ENCODE measurements around the gene EXTL2. TPM values are rescaled to one million over a fixed set of nuclear protein-coding genes. Genes with fewer than 3 reads are reported as not detected.

Gene EXTL2
- total RNA-seq, 1 experiment from 2014 or later = 9.8 TPM

GRCh38 chr1:100896481-100896982 is 1.9 kb upstream of the EXTL2 start:
- peak overlapping the region; percentile 85 to 93 for H3K4me3 ChIP-seq (ENCODE audit: low read depth in 2 of 2, low read length in 2 of 2)
- peaks cover 13% of the 10 kb centered on the region for H3K36me3 ChIP-seq (ENCODE audit: control insufficient read depth, insufficient read depth, low read length)
- in situ Hi-C loops (cut with HindIII; ENCODE audit: low pct_unique_long_range_greater_than_20kb, low sequenced_read_pairs) = no loop called here
- TF ChIP-seq REST (IDR thresholded peaks at IDR 0.05; ENCODE audit: insufficient read depth in 1 of 2, low read depth in 2 of 2, low read length in 1 of 2) (no peak), POLR2AphosphoS5 (IDR thresholded peaks at IDR 0.05; ENCODE audit: low read depth, low read length) (no peak), TCF7L2 (IDR thresholded peaks at IDR 0.05; ENCODE audit: low read depth, low read length) (no peak), SIN3A (IDR thresholded peaks at IDR 0.05; ENCODE audit: borderline replicate concordance, insufficient read depth, low read depth, low read length) (no peak)
- TF ChIP-seq, protein P1, sequence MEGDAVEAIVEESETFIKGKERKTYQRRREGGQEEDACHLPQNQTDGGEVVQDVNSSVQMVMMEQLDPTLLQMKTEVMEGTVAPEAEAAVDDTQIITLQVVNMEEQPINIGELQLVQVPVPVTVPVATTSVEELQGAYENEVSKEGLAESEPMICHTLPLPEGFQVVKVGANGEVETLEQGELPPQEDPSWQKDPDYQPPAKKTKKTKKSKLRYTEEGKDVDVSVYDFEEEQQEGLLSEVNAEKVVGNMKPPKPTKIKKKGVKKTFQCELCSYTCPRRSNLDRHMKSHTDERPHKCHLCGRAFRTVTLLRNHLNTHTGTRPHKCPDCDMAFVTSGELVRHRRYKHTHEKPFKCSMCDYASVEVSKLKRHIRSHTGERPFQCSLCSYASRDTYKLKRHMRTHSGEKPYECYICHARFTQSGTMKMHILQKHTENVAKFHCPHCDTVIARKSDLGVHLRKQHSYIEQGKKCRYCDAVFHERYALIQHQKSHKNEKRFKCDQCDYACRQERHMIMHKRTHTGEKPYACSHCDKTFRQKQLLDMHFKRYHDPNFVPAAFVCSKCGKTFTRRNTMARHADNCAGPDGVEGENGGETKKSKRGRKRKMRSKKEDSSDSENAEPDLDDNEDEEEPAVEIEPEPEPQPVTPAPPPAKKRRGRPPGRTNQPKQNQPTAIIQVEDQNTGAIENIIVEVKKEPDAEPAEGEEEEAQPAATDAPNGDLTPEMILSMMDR (IDR thresholded peaks at IDR 0.05) = no peak
- DNase-seq (ENCODE audit: low read depth, low spot score) = peak; percentile 4
- BruUV-seq (replicated peaks) = no TSS peak
- peak overlapping the region; percentile 88 for H3K27ac ChIP-seq (ENCODE audit: low read length)
- intact Hi-C loops (cut with micrococcal nuclease; ENCODE audit: unreplicated experiment) = no loop called here
- CTCF ChIA-PET = no interaction called here
- H3K9me3 ChIP-seq (ENCODE audit: control insufficient read depth, insufficient read depth, low read depth, low read length) = no peaks in the 10 kb centered on the region
- no peaks in the 10 kb centered on the region for H3K27me3 ChIP-seq (ENCODE audit: control insufficient read depth, insufficient read depth, low read length)
- ATAC-seq = no peak
- POLR2A ChIA-PET = no interaction called here
- peaks cover 4% of the 10 kb centered on the region; the same call in 1 of the 2 replicates for H3K4me1 ChIP-seq (ENCODE audit: control insufficient read depth, insufficient read depth, low read length)

GRCh38 chr1:100895540-100896480 is 1.2 kb upstream of the EXTL2 start, which contains the start of gene SLC30A7:
Gene SLC30A7 (plus strand): TSS chr1:100896090. CDS start chr1:100896263, 173 bp downstream.
- in situ Hi-C loops (cut with HindIII; ENCODE audit: low pct_unique_long_range_greater_than_20kb, low sequenced_read_pairs) = no loop called here
- Histone ChIP-seq H3K27ac (ENCODE audit: low read length) (peak within 1 kb of the TSS; percentile 94), H3K27me3 (ENCODE audit: control insufficient read depth, insufficient read depth, low read length) (no peaks in the 10 kb centered on the region), H3K36me3 (ENCODE audit: control insufficient read depth, insufficient read depth, low read length) (peaks cover 13% of the 10 kb centered on the region), H3K4me3 (ENCODE audit: low read depth in 2 of 2, low read length in 2 of 2) (peak within 1 kb of the TSS; percentile 85 to 93), H3K4me1 (ENCODE audit: control insufficient read depth, insufficient read depth, low read length) (peaks cover 4% of the 10 kb centered on the region; the same call in 1 of the 2 replicates), H3K9me3 (ENCODE audit: control insufficient read depth, insufficient read depth, low read depth, low read length) (no peaks in the 10 kb centered on the region)
- TSS peak; percentile 69 for BruUV-seq (replicated peaks)
- DNase-seq (ENCODE audit: low read depth, low spot score) = peak; percentile 35
- ChIA-PET POLR2A (no interaction called here), CTCF (no interaction called here)
- TF ChIP-seq SIN3A (IDR thresholded peaks at IDR 0.05; ENCODE audit: borderline replicate concordance, insufficient read depth, low read depth, low read length) (peak; percentile 70; the same call in 1 of the 2 replicates), POLR2AphosphoS5 (IDR thresholded peaks at IDR 0.05; ENCODE audit: low read depth, low read length) (peak; percentile 50), REST (IDR thresholded peaks at IDR 0.05; ENCODE audit: insufficient read depth in 1 of 2, low read depth in 2 of 2, low read length in 1 of 2) (no peak)
- peak; percentile 97 for ATAC-seq
- intact Hi-C loops (cut with micrococcal nuclease; ENCODE audit: unreplicated experiment) = no loop called here

All from Panc1 (cell line).